Subcutaneous adipose tissue (tissue), 4 donors: Measurements from ENCODE around the gene GNAQ. TPM values are rescaled to one million over a fixed set of nuclear protein-coding genes. Genes with fewer than 3 reads are reported as not detected.

Experiments used
- total RNA-seq, 4 donors: library from RNA; depleted of rRNA; stranded (reverse); fragments of >200 nt; gene quantifications; one replicate each; pipeline ENCODE4 v1.1.0, GENCODE V29; 2016
- TF ChIP-seq, protein P1 (sequence below): fragments of 450-650 bp; IDR thresholded peaks from one replicate; pipeline ENCODE4 v1.5.1; 2016; ENCODE audit warnings: low read depth, mild to moderate bottlenecking, control low read depth, antibody characterized with exemption, moderate library complexity

Gene GNAQ
- total RNA-seq, 4 donors from 2014 or later: 41.8 to 100 (median 45.5) TPM

DNA sequence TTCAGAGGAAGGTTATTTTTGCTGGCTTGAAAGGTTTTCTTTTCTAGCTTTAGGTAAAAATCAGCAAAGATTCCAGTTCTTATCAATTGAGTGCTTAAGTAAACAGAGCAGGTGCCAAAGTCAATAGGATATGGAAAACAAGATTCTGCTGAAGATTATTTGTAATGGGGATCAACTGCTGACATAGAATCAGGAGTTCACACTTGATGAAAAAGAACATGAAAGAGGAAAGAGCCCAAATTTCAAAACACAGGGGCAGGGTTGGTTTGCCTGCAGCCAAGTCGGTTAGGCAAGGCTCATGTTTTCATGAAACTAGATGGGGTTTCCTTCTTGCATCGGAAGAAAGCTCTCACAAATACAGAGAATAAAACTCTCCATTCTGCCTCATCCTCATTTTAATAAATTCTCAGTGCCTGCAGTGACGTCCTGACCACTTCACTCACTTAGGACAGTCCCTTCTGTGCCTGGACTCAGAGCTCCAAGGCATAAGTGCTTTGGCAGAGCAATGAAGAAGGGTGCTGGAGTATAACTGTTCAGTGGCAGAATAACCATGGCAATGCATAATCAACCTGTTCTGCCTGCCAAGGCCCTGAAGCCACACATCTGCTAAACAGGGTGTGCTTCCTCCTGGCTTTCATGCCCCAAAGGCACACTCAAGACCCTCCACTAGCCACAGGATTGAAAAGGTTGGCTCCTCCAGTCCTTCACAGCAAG, 179.6 kb downstream of the GNAQ start:
- TF ChIP-seq, protein P1, sequence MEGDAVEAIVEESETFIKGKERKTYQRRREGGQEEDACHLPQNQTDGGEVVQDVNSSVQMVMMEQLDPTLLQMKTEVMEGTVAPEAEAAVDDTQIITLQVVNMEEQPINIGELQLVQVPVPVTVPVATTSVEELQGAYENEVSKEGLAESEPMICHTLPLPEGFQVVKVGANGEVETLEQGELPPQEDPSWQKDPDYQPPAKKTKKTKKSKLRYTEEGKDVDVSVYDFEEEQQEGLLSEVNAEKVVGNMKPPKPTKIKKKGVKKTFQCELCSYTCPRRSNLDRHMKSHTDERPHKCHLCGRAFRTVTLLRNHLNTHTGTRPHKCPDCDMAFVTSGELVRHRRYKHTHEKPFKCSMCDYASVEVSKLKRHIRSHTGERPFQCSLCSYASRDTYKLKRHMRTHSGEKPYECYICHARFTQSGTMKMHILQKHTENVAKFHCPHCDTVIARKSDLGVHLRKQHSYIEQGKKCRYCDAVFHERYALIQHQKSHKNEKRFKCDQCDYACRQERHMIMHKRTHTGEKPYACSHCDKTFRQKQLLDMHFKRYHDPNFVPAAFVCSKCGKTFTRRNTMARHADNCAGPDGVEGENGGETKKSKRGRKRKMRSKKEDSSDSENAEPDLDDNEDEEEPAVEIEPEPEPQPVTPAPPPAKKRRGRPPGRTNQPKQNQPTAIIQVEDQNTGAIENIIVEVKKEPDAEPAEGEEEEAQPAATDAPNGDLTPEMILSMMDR: no peak

DNA sequence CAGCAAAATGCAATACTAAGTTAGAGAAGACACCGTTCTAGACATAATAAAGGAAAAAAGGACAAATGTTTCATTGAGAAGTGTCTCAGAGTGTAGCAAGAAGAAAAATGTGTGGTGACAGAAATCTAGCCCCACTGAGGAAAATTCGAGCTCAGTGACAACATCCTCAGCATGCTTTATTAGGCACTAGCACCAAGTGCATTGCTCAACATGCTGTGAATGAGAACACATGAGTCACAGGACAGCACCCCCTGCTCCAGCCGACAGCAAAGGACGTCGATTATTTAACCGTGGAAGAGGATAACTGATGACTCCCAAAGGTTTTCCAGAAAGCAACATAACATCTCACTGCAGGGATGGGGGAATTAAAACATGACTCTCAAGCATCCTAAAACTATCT, 182.7 kb downstream of the GNAQ start:
- TF ChIP-seq, protein P1: no peak

DNA sequence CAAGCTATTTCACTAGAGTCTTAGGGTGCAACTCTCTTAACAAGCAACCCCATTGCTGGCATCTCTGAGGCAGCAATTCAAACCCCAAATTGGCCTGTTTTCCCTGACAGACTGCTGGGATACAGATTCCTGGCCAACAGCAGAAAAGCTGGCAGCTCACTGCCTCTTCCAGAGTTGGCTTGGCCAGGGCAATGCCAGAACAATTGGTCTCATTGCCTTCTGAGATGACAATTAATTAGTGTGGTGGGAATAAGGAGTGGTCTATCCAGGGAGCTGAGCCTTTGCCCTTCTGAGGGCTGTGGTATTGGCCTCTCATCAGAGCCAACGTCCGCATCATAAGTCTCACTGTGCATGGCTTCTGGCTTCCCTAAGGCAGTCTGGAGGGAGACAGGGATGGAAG, 183.2 kb downstream of the GNAQ start:
- TF ChIP-seq, protein P1: no peak

DNA sequence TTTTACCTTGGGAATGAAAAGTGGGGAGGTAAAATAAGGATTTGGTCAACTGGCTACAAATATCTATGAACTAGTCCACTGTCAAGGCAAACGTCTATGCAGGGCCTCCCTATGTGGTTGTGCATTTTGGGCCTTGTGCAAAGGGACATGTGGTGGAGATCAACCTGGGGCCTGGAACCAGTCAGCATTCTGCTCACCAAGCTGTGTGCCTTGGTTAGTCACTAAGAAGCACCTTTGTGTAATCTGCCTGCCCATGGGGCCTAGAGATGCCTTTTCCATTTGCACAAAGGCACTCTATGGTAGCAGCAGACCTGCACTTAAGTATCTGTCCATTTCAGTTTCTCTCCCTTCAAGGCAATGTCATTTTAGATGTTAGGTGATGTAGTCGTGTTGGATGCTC, 184.0 kb downstream of the GNAQ start:
- TF ChIP-seq, protein P1: no peak

DNA sequence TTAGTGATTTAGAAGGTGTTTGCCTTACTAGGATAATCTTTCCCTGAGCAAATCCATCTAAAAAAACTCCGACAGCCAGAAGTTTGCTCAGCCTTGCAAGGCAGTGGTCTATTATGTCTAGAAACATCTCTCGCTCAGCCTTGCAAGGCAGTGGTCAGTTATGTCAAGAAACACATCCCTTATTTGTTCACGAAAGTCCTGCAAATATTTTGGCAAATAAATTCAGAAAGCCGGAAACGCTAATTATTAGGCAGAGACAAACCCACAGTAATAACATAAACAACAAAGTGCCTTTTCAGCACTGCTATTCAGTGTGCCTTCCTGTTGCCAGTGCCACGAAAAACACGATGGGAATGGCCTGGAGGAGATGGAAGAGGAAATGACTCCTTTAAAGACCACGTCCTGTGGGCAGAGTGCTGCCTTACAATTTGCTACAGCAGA, 184.5 kb downstream of the GNAQ start:
- TF ChIP-seq, protein P1: no peak

DNA sequence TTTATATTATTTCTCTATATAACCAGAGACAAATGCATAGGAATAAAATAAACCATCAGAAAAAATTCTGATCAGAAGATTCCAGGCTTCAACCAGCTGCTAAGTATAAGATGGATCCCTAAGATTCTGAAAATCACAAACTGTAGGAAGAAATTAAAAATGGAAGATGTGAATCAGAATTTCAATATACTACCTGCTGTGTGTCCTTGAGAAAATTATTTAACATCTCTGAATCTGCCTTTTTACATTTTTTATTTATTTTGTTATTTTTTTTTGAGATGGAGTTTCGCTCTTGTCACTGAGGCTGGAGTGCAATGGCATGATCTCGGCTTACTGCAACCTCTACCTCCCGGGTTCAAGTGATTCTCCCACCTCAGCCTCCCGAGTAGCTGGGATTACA, 187.2 kb downstream of the GNAQ start:
- TF ChIP-seq, protein P1: no peak

DNA sequence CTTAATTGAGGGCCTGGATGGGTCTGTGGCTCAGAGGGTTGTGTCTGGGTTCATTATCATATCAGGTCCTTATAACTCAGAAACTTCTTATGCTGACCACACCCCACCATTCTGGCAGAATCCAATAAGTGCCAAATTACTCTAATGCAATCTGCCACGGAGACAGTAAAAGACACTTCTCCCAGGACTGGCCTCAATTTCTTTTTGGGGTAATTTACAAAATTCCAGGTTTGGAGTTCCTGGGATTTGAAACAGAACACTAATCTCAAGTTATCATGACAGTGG, 187.8 kb downstream of the GNAQ start:
- TF ChIP-seq, protein P1: no peak
